Fibroblast of lung (primary cell): ENCODE measurements around the gene WIPF1. TPM values are rescaled to one million over a fixed set of nuclear protein-coding genes. Genes with fewer than 3 reads are reported as not detected.

Source experiments
- DNase-seq, 2 donors: peaks; one replicate each; pipeline versions ENCODE4 v3.0.0 to v3.0.0-alpha.2; 2010; ENCODE audit warnings: low read depth in 2 of 2
- H2AFZ ChIP-seq: 2 replicates; pipeline ENCODE4 v1.5.1; 2012; ENCODE audit warnings: low read length, control low read depth, inconsistent platforms
- H3K27ac ChIP-seq: 2 replicates; pipeline ENCODE4 v1.5.1; 2011; ENCODE audit warnings: low read length, control low read depth; ENCODE audit not compliant: insufficient read depth
- H3K27me3 ChIP-seq: 2 replicates; pipeline ENCODE4 v1.5.1; 2011; ENCODE audit warnings: mild to moderate bottlenecking, low read length; ENCODE audit not compliant: control insufficient read depth, insufficient read depth
- H3K36me3 ChIP-seq: 2 replicates; pipeline ENCODE4 v1.5.1; 2011; ENCODE audit warnings: low read length; ENCODE audit not compliant: control insufficient read depth, insufficient read depth
- H3K4me1 ChIP-seq: 2 replicates; pipeline ENCODE4 v1.5.1; 2011; ENCODE audit warnings: low read length; ENCODE audit not compliant: control insufficient read depth, insufficient read depth; ENCODE audit errors: extremely low read depth
- H3K4me2 ChIP-seq: 2 replicates; pipeline ENCODE4 v1.5.1; 2011; ENCODE audit warnings: low read length, control low read depth; ENCODE audit not compliant: insufficient read depth; ENCODE audit errors: extremely low read depth
- H3K4me3 ChIP-seq, 4 experiments: fragments of 200-600 bp in 1 of 4; sonication (generic) in 1 of 4; replicated peaks in 1 of 4; 2 replicates each; pipeline ENCODE4 v1.5.1; 2011 to 2016; ENCODE audit warnings: low read length in 4 of 4, low read depth in 3 of 4, mild to moderate bottlenecking in 3 of 4, control low read depth in 2 of 4, inconsistent platforms in 1 of 4, mixed read lengths in 1 of 4; ENCODE audit not compliant: insufficient read depth in 1 of 4; ENCODE audit errors: control extremely low read depth in 1 of 4
- H3K79me2 ChIP-seq: 2 replicates; pipeline ENCODE4 v1.5.1; 2012; ENCODE audit warnings: mild to moderate bottlenecking, low read length, inconsistent platforms; ENCODE audit not compliant: control insufficient read depth, insufficient read depth
- H3K9ac ChIP-seq: 2 replicates; pipeline ENCODE4 v1.5.1; 2011; ENCODE audit warnings: mild to moderate bottlenecking, low read length, control low read depth; ENCODE audit not compliant: insufficient read depth
- H3K9me3 ChIP-seq: 2 replicates; pipeline ENCODE4 v1.5.1; 2012; ENCODE audit warnings: low read depth, low read length; ENCODE audit not compliant: control insufficient read depth, insufficient read depth
- H4K20me1 ChIP-seq: 2 replicates; pipeline ENCODE4 v1.5.1; 2011; ENCODE audit warnings: low read length; ENCODE audit not compliant: control insufficient read depth, insufficient read depth; ENCODE audit errors: extremely low read depth
- EZH2 ChIP-seq: IDR thresholded peaks from 2 replicates; pipeline ENCODE4 v1.5.1; 2012; ENCODE audit warnings: low read length, control low read depth, mild to moderate bottlenecking; ENCODE audit errors: missing control alignments
- polyA plus RNA-seq, 2 donors: library from polyadenylated mRNA; depleted of rRNA in 1 of 2; stranded (reverse) in 1 of 2; unstranded in 1 of 2; fragments of >200 nt; gene quantifications; 2 replicates each; pipeline ENCODE4 v1.2.1, GENCODE V29; 2011 to 2012; ENCODE audit warnings: missing spikeins in 1 of 2
- total RNA-seq: library from RNA; depleted of rRNA; stranded (reverse); fragments of >200 nt; gene quantifications from 2 replicates; pipeline ENCODE4 v1.2.1, GENCODE V29; 2014
- TF ChIP-seq, protein P1 (sequence below), 2 donors: IDR thresholded peaks in 1 of 2; conservative IDR thresholded peaks in 1 of 2; 1 replicate in 1 of 2; 2 replicates in 1 of 2; pipeline ENCODE4 v1.5.1; 2011 to 2012; ENCODE audit warnings: low read length in 2 of 2, control low read depth in 1 of 2, inconsistent platforms in 1 of 2, low read depth in 1 of 2, mild to moderate bottlenecking in 1 of 2

The WIPF1 gene
- total and polyA plus RNA-seq, 2 donors (not counting 1 experiment from before 2014, with no cell fraction given): 10.7 to 23.6 TPM

DNA sequence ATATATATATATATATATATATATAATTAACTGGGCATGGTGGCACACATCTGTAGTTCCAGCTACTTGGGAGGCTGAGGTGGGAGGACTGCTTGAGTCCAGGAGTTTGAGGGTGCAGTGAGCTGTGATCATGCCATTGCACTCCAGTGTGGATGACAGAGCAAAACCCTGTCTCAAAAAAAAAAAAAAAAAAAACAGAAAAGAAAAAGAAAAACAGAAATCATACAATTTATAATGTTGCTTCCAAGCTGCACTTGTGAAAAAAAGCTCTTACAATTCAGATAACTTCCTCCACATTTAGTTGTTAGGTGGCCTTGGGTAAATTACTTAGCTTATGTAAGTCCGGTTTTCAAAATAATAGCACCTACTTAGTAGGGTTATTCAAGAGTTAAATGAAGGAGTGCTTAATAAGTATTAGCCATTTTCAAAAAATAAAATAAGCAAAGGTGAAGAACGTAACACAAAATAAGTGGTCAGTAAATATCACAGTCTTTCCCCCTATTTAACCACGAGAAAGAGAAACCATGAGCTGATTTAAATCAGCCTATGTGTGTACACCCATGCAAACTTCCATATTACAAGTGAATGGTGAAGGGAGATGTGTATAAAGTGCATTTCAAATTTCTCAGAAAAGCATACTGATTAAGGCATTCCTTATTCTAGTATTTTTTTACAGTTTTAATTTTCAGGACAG is 2.3 kb downstream of the WIPF1 start:
- H3K9ac ChIP-seq: no peak overlapping the region
- no peak for TF ChIP-seq EZH2
- TF ChIP-seq, protein P1, sequence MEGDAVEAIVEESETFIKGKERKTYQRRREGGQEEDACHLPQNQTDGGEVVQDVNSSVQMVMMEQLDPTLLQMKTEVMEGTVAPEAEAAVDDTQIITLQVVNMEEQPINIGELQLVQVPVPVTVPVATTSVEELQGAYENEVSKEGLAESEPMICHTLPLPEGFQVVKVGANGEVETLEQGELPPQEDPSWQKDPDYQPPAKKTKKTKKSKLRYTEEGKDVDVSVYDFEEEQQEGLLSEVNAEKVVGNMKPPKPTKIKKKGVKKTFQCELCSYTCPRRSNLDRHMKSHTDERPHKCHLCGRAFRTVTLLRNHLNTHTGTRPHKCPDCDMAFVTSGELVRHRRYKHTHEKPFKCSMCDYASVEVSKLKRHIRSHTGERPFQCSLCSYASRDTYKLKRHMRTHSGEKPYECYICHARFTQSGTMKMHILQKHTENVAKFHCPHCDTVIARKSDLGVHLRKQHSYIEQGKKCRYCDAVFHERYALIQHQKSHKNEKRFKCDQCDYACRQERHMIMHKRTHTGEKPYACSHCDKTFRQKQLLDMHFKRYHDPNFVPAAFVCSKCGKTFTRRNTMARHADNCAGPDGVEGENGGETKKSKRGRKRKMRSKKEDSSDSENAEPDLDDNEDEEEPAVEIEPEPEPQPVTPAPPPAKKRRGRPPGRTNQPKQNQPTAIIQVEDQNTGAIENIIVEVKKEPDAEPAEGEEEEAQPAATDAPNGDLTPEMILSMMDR (conservative IDR thresholded peaks at IDR 0.05 in 1 of 2, IDR thresholded peaks at IDR 0.05 in 1 of 2; ENCODE audit: low read depth in 1 of 2, low read length in 2 of 2): no peak
- no peak overlapping the region for H2AFZ ChIP-seq
- no peaks in the 10 kb centered on the region for H3K79me2 ChIP-seq
- no peaks in the 10 kb centered on the region for H3K27me3 ChIP-seq
- H3K4me2 ChIP-seq: no peak overlapping the region
- H3K27ac ChIP-seq: no peak overlapping the region
- no peak overlapping the region for H3K4me3 ChIP-seq
- DNase-seq: no peak
- peaks cover 25% of the 10 kb centered on the region for H3K4me1 ChIP-seq
- no peaks in the 10 kb centered on the region for H3K9me3 ChIP-seq
- no peaks in the 10 kb centered on the region for H3K36me3 ChIP-seq
- H4K20me1 ChIP-seq: no peaks in the 10 kb centered on the region

- TF ChIP-seq, protein P1 (conservative IDR thresholded peaks at IDR 0.05 in 1 of 2, IDR thresholded peaks at IDR 0.05 in 1 of 2; ENCODE audit: low read depth in 1 of 2, low read length in 2 of 2): no peak
- TF ChIP-seq EZH2: no peak
- H3K9ac ChIP-seq: no peak overlapping the region
- H3K4me2 ChIP-seq: no peak overlapping the region
- no peaks in the 10 kb centered on the region for H3K79me2 ChIP-seq
- H3K9me3 ChIP-seq: no peaks in the 10 kb centered on the region
- H4K20me1 ChIP-seq: no peaks in the 10 kb centered on the region
- no peaks in the 10 kb centered on the region for H3K27me3 ChIP-seq
- no peak overlapping the region for H3K4me3 ChIP-seq
- no peak overlapping the region for H2AFZ ChIP-seq
- DNase-seq: no peak
- no peak overlapping the region for H3K27ac ChIP-seq
- no peaks in the 10 kb centered on the region for H3K36me3 ChIP-seq
- H3K4me1 ChIP-seq: peaks cover 25% of the 10 kb centered on the region
Observed at GRCh38 chr2:174594456-174594855, 3.1 kb downstream of the WIPF1 start.

- H3K27ac ChIP-seq: peak overlapping the region; percentile 42
Observed at GRCh38 chr2:174593574-174594203, 3.9 kb downstream of the WIPF1 start.

More at GRCh38 chr2:174593574-174594203, 3.9 kb downstream of the WIPF1 start:
- TF ChIP-seq, protein P1 (conservative IDR thresholded peaks at IDR 0.05 in 1 of 2, IDR thresholded peaks at IDR 0.05 in 1 of 2; ENCODE audit: low read depth in 1 of 2, low read length in 2 of 2): no peak
- TF ChIP-seq EZH2: no peak
- peak overlapping the region; percentile 61 for H3K4me2 ChIP-seq
- no peaks in the 10 kb centered on the region for H3K27me3 ChIP-seq
- DNase-seq: peak; percentile 82 to 91
- H3K4me1 ChIP-seq: peaks cover 25% of the 10 kb centered on the region
- H3K4me3 ChIP-seq: no peak overlapping the region
- H3K9me3 ChIP-seq: no peaks in the 10 kb centered on the region
- H3K9ac ChIP-seq: no peak overlapping the region
- peak overlapping the region; percentile 57 for H2AFZ ChIP-seq
- H4K20me1 ChIP-seq: no peaks in the 10 kb centered on the region
- H3K36me3 ChIP-seq: no peaks in the 10 kb centered on the region
- no peaks in the 10 kb centered on the region for H3K79me2 ChIP-seq
